ENCODE measurements around the gene RMP24.
"Not testable (repeated sequence)": the region's sequence is repeated elsewhere in the genome, so short reads cannot be mapped to it uniquely, and the experiment has no call there.

The RMP24 gene

DNA sequence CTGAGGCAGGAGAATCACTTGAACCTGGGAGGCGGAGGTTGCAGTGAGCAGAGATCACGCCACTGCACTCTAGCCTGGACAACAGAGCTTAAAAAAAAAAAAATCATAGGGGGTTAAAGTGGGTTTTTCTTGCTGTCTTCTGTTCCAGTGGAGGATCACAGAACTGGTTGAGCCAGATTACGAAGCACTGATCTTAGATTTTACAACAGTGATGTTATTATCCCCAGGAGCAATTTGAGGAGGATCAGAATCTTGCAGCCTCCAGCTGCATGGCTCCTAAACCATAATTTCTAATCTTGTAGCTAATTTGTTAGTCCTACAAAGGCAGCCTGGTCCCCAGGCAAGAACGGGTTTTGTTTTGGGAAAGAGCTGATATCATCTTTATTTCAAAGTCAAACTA, 4.6 kb upstream of the RMP24 start:
- not testable (repeated sequence) for DNase-seq (ENCODE audit: low read depth in 3 of 3, low spot score in 1 of 3)

DNA sequence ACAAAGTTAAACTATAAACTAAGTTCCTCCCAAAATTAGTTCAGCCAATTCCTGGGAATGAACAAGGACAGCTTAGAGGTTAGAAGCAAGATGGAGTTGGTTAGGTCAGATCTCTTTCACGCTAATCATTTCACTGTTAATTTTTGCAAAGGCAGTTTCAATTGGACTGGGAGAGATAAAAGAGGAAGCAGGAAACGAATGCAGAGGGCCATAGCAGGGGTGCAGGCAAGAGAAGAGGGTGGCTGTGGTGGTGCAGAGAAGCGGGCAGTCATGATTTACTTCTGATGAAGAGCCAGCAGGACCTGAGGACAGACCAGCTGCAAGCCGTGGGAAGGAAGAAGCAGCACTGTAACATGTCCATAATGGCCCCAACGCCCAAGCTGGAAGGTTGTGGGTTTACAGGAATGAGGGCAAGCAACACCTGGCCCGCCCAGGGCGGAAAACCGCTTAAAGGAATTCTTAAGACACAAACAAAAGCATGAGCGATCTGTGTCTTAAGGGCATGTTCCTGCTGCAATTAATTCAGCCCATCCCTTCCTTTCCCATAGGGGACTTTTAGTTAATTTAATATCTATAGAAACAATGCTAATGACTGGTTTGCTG, 4.1 kb upstream of the RMP24 start:
- DNase-seq (ENCODE audit: low read depth in 3 of 3, low spot score in 1 of 3): no peak

GRCh38 chr18:35969676-35970075, 2.8 kb upstream of the RMP24 start:
- no peak for DNase-seq (ENCODE audit: low read depth in 3 of 3, low spot score in 1 of 3)

DNA sequence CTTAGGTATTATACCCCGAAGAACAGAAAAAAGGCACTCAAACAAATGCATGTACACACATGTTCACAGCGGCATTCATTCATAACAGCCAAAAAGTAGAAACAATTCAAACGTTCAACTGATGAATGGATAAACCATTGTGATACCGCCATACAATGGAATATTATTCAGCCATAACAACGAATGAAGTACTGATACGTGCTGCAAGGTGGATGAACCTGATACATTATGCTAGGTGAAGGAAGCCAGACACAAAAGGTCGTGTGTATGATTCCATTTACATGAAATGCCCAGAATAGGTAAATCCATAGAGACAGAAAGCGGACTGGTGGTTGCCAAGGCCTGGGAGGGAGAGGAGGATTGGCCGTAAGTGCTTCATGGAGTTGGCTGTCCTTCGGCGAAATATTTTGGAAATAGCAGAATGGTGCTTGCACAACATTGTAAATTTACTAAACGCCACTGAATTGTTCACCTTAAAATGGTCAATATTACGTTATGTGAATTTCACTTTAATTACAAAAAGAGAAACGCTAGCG, 750 bp upstream of the RMP24 start:
- DNase-seq (ENCODE audit: low read depth in 3 of 3, low spot score in 1 of 3): no peak

GRCh38 chr18:35973650-35974049, 1.2 kb downstream of the RMP24 start:
- DNase-seq (ENCODE audit: low read depth in 3 of 3, low spot score in 1 of 3): no peak

GRCh38 chr18:35974181-35974580, 1.7 kb downstream of the RMP24 start:
- DNase-seq (ENCODE audit: low read depth in 3 of 3, low spot score in 1 of 3): no peak

DNA sequence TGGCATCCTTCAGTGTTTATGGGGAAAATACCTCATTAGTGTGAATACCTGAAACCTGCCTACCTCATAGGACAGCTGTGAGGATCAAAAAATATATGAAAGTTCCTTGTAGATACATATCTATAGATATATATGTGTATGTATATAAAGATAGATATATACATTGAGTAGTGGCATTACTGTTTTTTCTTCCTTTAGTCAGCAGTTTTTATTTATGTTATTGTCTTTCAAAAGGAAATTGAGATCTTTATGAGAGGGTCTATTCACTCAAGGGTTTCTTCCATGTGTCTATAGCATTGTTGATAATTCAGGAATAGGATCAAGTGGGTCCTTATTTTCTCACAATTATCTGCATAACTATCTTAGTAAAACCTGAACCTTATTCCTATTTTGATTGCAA, 6.6 kb downstream of the RMP24 start:
- DNase-seq (ENCODE audit: low read depth in 3 of 3, low spot score in 1 of 3): no peak

GRCh38 chr18:35982409-35983114, 10.1 kb downstream of the RMP24 start:
- DNase-seq (ENCODE audit: low read depth in 3 of 3, low spot score in 1 of 3): no peak

DNA sequence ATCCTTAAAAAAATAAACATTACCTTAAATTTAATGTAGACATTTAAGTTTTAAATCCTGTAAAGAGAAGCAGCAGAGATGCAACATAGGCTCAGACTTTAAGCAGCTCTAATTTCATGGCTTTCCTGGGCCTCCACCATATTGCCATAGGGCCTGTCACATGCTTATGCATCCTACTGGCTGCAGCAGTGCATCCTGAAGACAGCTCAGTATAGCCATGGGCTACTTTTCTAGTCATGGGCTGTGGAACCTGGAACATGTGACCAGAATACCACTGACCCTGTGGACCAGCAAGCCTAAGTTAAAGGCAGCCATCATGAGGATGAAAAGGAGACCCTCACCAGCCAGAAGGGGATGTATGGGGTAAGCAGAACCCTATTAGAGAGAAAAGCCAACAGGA, 10.7 kb downstream of the RMP24 start:
- DNase-seq (ENCODE audit: low read depth in 3 of 3, low spot score in 1 of 3): no peak

GRCh38 chr18:35983818-35984217, 11.3 kb downstream of the RMP24 start:
- DNase-seq (ENCODE audit: low read depth in 3 of 3, low spot score in 1 of 3): no peak

DNA sequence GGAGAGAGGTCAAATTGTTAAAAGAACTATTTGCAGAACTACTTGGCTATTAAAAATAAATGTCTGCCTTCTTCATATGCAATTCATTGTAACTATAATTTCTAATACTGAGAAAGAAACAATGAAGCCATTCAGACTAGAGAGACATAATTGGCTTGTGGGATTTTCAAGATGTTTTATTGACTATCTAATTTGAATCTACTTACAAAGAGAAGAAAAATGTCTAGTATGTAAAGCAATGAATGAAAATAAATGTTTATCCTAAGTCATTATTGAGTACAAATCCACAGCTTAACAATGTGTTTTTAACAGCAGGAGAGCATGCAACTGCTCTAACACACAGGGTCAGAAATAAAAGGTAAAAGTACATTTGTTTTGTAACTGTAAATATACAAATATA, 19.2 kb downstream of the RMP24 start:
- no peak for DNase-seq (ENCODE audit: low read depth in 3 of 3, low spot score in 1 of 3)

- DNase-seq (ENCODE audit: low read depth in 3 of 3, low spot score in 1 of 3): no peak
Observed at GRCh38 chr18:35993013-35993412, 20.5 kb downstream of the RMP24 start.

GRCh38 chr18:35998967-35999366, 26.5 kb downstream of the RMP24 start:
- DNase-seq (ENCODE audit: low read depth in 3 of 3, low spot score in 1 of 3): no peak

DNA sequence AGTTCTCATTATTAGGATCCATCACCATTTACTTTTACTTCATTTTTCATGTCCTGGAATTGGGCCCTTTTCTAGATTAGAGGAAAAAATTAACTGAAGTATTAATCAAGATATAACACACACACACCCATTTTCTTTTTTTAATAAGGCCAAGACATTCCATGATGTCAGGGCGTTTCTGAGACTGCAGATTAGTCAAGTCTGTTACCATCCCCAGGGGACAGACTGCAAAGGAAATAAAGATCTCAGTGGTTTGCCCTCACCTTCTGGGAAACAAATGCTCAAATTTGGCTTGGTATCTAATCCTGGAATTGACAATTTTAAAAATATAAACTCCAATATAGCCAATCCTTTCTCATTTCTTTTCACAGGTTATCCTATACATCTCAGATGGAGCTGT, 27.4 kb downstream of the RMP24 start:
- DNase-seq (ENCODE audit: low read depth in 3 of 3, low spot score in 1 of 3): no peak

DNA sequence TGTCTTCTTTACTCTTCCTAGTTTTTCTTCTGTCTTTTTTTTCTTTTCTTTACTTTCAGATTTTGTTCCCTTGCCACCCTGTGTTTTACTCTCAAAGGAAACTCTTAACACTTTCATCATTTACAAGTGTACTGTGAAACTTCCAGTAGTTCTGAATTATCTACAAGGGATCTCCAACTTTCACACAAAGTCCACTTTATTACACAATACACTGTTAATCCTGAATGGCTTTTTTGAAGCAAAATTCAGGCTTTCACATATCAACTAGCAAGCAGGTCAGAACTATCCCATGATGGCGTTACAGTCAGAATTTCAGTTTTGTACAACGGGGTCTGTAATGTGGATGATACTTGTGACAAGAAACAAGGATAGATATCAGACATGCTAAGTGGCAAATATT, 34.5 kb downstream of the RMP24 start:
- no peak for DNase-seq (ENCODE audit: low read depth in 3 of 3, low spot score in 1 of 3)

- DNase-seq (ENCODE audit: low read depth in 3 of 3, low spot score in 1 of 3): no peak
Observed at GRCh38 chr18:36009214-36009613, 36.7 kb downstream of the RMP24 start.

DNA sequence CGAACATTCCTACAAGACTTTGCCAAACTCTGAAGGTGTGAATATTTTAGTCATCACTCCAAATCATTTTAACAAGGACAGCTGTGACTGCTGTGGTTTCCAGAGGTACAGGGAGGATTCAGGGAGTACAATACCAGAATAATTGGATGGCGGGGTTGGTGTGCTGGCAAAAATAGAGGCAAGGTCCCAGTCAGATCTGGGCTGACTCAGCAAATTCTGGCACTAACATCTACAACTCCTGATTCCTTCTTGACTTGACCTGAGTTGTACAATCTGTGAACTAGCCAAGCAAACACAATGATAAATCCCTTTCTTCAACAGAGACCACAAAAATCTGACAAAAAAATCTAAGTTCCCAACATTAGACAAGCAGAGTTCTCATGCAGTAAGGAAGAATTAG, 40.4 kb downstream of the RMP24 start:
- DNase-seq (ENCODE audit: low read depth in 3 of 3, low spot score in 1 of 3): no peak

- no peak for DNase-seq (ENCODE audit: low read depth in 3 of 3, low spot score in 1 of 3)
Observed at GRCh38 chr18:36015629-36016028, 43.1 kb downstream of the RMP24 start.

DNA sequence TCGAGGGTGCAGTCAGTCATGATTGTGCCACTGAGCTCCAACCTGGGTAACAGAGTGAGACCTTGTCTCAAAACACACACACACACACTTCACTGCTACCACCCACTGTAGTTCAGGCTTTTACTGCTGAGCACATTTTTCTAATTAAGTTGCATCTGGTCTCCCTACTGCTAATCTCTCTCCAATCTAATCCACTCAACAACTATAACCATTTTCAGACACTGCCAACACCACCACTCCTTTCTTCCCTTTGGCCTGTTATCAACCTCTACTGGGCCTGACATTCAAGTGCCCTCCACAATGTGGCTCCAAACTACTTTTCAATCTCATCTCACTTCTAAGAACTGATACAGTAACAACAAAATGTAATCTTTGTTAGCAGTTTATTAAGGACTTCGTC, 44.8 kb downstream of the RMP24 start:
- no peak for DNase-seq (ENCODE audit: low read depth in 3 of 3, low spot score in 1 of 3)

DNA sequence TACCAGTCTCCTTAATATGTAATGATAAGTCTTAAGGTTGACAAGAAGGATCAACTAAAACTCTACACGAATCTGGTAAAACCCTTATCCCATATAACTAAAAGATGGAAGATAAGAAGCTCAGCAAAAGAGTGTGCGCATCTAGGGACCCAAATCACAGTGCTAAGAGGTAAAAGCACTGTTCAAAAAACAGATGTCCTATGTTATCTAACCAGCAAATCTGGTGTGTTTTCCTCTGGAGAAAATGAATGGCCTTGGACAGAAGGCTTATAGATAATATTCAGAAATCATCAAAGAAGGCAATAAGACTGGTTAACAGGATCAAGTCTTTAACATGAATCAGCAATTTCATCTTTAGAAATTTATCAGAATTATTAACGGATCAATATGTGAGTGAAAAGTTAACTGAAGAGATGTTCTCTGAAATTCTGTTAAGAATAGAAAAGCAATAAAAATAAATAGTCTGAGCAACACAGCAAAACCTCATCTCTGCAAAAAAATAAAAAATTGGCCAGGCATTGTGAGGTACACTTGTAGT, 47.8 kb downstream of the RMP24 start:
- no peak for DNase-seq (ENCODE audit: low read depth in 3 of 3, low spot score in 1 of 3)

GRCh38 chr18:36023336-36023735, 50.9 kb downstream of the RMP24 start:
- no peak for DNase-seq (ENCODE audit: low read depth in 3 of 3, low spot score in 1 of 3)

DNA sequence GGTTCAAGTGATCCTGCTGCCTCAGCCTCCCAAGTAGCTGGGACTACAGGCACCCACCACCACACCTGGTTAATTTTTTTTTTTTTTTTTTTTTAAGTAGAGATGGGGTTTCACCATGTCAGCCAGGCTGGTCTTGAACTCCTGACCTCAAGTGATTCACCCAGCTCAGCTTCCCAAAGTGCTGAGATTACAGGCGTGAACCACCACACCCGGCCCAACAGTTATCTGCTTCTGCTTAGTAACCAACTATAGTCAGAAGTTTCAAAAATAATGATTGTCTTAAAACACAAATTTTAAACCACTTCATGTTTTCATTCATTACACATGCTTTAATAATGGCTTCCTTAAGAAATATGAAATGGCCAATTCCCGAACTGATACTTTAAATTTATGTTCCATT, 51.8 kb downstream of the RMP24 start:
- not testable (repeated sequence) for DNase-seq (ENCODE audit: low read depth in 3 of 3, low spot score in 1 of 3)

DNA sequence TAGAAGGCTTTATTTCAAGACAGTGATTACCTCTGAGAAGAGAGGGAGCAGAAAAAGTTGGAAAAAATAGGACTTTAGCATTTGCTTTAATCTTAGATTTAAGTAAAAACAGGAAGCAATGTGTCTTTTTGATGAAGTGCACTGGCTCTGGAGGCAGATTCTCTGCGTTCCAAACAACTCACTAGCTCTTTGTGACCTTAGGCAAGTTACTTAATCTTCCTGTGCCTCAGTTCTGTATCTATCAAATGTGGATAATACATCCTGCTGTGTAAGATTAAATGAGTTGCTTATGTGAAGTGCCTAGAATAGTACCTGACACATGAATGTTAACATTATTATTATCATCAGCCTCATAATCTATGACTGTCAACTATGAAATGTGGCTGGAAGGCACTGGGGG, 52.5 kb downstream of the RMP24 start:
- DNase-seq (ENCODE audit: low read depth in 3 of 3, low spot score in 1 of 3): no peak

Measured in stimulated activated CD4-positive, alpha-beta T cell treated with anti-CD3 and anti-CD28 coated beads, TNF-alpha, amount 100 ng/mL, for 1 hour (primary cell).